ENCODE results near the gene COPZ1.
"Not testable (repeated sequence)": the region's sequence is repeated elsewhere in the genome, so short reads cannot be mapped to it uniquely, and the experiment has no call there.

Gene COPZ1

GRCh38 chr12:54294152-54294952 is 30.6 kb upstream of the COPZ1 start:
- no peak for DNase-seq (ENCODE audit: low read depth in 2 of 2)

- DNase-seq (ENCODE audit: low read depth in 2 of 2) = no peak
Measured at GRCh38 chr12:54294953-54295566, 29.9 kb upstream of the COPZ1 start.

DNA sequence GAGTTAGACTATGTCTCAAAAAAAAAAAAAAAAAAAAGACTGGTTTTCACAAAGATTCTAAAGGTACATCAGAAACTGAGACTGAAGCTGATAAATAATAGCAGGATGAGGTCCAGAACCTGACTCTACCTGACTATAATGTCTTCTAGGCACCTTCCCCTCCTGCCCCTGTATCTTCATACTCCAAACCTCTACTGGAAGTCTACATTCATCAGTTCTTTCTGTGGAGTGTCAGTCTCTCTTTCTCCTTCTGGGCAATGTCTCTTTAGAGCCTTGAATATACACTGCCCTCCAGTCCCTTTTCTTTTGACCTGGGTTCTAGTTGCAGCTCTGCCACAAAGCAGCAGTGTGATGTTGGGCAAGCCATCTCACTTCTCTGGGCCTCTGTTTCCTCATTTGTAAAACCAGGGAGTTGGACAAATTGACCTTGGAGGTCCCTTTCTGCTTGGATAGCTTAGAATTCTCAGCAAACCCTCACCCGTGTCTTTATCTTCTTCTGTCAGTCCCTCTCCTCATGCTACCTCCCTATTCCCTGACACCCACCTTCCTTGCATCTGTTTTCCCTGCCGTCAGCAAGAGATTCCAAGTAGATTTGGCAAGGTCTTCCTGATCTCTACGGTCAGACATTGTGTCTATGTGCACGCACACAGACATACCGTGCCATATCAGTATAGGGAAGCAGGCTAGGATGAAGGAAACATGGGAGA is 28.4 kb upstream of the COPZ1 start:
- DNase-seq (ENCODE audit: low read depth in 2 of 2) = no peak

- DNase-seq (ENCODE audit: low read depth in 2 of 2) = no peak
Measured at GRCh38 chr12:54298904-54299303, 26.0 kb upstream of the COPZ1 start.

DNA sequence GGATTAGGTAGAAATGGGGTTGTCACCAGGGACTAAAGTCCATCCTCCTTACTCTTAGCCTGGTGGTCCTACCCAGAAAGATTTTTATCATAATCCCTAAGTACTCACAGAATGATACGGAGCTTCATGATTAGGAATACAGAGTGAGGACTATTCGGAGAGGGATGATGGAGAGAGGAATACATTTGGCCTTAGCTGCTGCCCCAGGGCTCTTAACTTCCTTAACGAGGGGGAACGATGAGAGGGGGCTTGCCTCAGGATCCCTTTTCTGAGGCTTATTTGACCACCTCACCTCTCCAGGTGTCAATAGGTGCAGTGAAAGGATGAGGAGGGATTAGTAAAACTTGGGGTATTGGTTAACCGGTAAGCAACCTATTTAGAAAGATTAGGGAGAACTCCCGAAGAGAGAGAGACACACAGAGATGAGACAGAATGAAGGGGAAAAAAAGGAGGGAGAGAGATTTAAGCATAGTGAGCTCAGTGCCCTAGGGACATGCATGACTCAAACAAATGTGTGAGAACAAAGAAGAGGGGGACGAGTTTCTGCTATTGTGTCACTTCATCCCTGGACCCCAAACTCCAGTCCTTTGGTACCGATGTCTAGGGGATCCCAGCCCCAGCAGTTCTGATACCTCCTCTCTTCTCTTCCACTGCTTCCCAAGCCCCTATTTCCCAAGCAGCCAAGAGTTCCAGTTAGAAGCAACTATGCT is 25.3 kb upstream of the COPZ1 start:
- no peak for DNase-seq (ENCODE audit: low read depth in 2 of 2)

DNA sequence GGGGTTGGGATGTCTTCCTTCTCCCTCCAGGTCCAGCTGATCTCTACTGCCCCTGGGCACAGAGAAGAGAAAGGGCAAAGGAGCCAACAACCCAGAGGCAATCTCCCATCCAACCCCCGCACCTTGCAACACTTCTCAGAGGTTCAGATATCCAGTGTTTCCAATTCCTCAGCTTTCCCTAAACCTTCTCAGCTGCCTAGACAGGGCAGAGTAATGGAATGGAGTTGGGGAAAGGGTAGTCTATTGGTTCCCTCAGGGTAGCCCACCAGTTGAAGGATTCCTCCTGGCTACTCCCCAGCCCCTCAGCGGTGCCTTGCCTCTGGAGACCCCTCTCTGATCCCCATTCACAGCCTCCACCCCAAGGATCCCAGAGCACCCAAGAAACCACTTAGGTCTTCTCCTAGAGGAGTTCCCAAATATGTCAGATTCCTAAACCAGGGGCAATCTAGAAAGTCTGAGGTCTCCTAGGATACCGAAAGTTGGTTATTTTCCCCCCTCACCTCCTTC is 24.7 kb upstream of the COPZ1 start:
- no peak for DNase-seq (ENCODE audit: low read depth in 2 of 2)

GRCh38 chr12:54300732-54301427 is 24.1 kb upstream of the COPZ1 start, which contains the start of gene NFE2:
TSS of gene NFE2 (minus strand) at chr12:54301015. CDS start at chr12:54295248, 5,767 bp downstream.
- no peak for DNase-seq (ENCODE audit: low read depth in 2 of 2)

GRCh38 chr12:54301428-54302048 is 23.4 kb upstream of the COPZ1 start:
- no peak for DNase-seq (ENCODE audit: low read depth in 2 of 2)

DNA sequence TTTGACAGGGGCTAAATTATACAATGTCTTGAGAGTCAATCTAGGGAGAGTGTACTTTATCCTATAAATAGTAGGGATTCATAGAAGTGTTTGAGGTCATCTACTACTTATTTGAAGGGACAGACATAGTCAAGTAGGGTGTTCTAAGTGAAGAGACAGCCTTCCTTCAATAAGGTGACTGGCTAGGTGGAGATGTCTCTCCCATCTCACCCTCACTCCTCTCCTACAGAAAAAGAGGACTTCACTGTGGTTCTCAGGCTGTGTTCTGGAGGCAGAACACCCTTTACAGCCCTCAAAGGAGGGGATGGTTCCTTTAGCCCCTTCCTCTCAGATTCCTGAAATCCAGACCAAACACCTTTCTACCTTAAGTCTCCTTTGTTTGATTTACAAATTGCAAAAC is 21.3 kb upstream of the COPZ1 start:
- DNase-seq (ENCODE audit: low read depth in 2 of 2) = no peak

GRCh38 chr12:54304187-54304810 is 20.6 kb upstream of the COPZ1 start:
- DNase-seq (ENCODE audit: low read depth in 2 of 2) = peak in 1 of 2 donors; percentile 19

DNA sequence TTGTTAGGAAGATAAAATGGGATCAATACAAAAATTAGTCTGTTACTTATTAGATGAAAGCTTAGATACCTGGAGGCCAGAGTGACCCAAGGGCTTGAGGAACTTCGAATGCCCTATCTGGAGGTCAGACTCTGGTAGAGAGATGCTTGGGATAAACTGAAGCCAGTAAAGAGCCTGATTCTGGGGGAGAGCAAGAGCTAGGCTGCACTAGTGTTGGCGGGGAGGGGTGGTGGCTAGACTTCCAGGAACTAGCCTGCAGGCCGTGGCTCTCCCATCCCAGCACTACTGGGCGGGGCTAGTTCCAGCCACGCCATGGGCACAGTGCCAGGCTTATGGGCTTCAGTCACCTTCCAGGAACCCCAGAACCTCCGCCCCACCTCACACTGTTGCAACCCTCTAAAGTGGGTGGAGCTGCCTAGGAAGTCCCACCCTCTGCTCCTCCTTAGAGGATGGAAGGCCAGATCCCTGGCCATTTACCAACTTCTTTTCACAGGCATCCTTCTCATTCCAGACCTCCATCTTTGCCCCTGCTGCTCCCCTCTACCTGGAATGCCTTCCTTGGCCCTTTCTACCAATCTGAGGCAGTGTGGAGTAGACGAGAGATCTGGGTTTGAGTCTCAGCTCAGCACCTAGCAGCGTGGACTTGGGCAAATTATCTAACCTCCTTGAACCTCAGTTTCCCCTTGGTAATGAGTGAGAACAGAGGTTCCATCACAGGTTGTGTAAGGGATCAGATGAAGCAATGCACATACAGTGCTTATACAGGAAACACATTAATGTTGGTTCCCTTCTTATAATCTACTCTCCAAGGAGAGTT is 17.8 kb upstream of the COPZ1 start:
- DNase-seq (ENCODE audit: low read depth in 2 of 2) = no peak

GRCh38 chr12:54311051-54311450 is 13.9 kb upstream of the COPZ1 start:
- DNase-seq (ENCODE audit: low read depth in 2 of 2) = no peak

- DNase-seq (ENCODE audit: low read depth in 2 of 2) = not testable (repeated sequence)
Measured at GRCh38 chr12:54312309-54312708, 12.6 kb upstream of the COPZ1 start.

DNA sequence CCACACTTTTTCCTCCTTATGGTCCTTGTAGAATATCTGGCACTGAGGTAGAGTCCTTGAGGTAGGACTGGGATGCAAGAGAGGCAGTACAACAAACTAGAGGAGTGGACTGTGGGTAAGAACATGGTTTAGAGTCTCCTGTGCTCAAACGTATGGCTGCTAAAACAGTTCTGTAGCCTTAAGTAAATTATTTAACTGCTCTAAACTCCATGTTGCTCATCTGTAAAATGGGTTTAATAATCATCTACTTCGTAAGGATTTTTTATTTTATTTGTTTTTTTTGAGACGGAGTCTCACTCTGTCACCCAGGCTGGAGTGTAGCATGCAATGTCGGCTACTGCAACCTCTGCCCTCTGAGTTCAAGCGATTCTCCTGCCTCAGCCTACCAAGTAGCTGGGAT is 3.6 kb upstream of the COPZ1 start:
- DNase-seq (ENCODE audit: low read depth in 2 of 2) = no peak

GRCh38 chr12:54325442-54326109 is 645 bp downstream of the COPZ1 start:
- DNase-seq (ENCODE audit: low read depth in 2 of 2) = not testable (repeated sequence)

GRCh38 chr12:54328595-54329337 is 3.8 kb downstream of the COPZ1 start:
- no peak for DNase-seq (ENCODE audit: low read depth in 2 of 2)

DNA sequence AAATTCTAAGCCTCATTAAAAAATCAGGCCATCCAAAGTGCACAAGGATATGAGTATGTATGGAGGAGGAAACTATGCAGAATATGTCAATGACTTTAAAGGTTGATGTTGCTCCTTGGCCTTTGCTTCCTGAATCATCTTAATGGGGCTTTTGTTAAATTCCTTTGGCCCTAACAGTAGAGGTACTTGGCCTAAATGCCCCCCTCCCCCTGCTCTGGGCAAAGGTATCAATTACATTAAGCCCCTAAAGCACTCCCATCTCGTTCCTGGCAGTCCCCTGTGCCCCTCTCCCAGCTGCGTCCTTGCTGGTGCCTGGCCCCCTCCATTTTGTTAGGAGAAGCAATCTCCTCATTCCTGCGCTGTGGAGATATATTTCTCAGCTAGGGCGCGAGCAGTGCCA is 4.8 kb downstream of the COPZ1 start:
- no peak for DNase-seq (ENCODE audit: low read depth in 2 of 2)

- DNase-seq (ENCODE audit: low read depth in 2 of 2) = no peak
Measured at GRCh38 chr12:54330442-54330841, 5.5 kb downstream of the COPZ1 start.

Data from stimulated activated CD8-positive, alpha-beta memory T cell treated with anti-CD3 and anti-CD28 coated beads, Interleukin-7, amount 100 ng/mL, for 4 hours (primary cell).